ENCODE measurements around the gene CHST14. TPM values are rescaled to one million over a fixed set of nuclear protein-coding genes. Genes with fewer than 3 reads are reported as not detected.

Gene CHST14
- polyA plus RNA-seq, 1 of the 3 experiments (the other 2 are of a cell fraction): 43.2 TPM

GRCh38 chr15:40510201-40510600, 39.4 kb downstream of the CHST14 start:
- no peaks in the 10 kb centered on the region for H3K9me3 ChIP-seq
- no peaks in the 10 kb centered on the region for H3F3A ChIP-seq (replicated peaks; ENCODE audit: insufficient read depth)
- no peak overlapping the region for H3K27ac ChIP-seq (ENCODE audit: low read depth in 2 of 2, low read length in 1 of 2)
- CTCF ChIA-PET: interaction anchor here (0.7 to 3.8 kb wide), 3 partner anchors 9 to 165 kb away, joined by 3 to 23 read pairs (median 5); no protein-coding TSS in a partner anchor
- no peak overlapping the region for H3K9ac ChIP-seq
- POLR2A ChIA-PET: no interaction called here
- no peak overlapping the region for H3K4me3 ChIP-seq (ENCODE audit: low read depth in 2 of 2, low read length in 1 of 2)
- no peaks in the 10 kb centered on the region for H3K79me2 ChIP-seq (ENCODE audit: insufficient read depth)
- no peak for DNase-seq
- no peaks in the 10 kb centered on the region for H3K36me3 ChIP-seq (replicated peaks in 1 of 2; ENCODE audit: control insufficient read depth in 1 of 2, insufficient read depth in 2 of 2, low read length in 1 of 2)
- 84% methylated on average over 2 of the region's 2 CpGs for WGBS (ENCODE audit: low lambda C conversion rate)
- H3K4me1 ChIP-seq (ENCODE audit: control insufficient read depth in 1 of 2, insufficient read depth in 2 of 2, low read depth in 1 of 2, low read length in 1 of 2): no peaks in the 10 kb centered on the region; a peak in 1 of 4 replicates
- no peaks in the 10 kb centered on the region for H4K20me1 ChIP-seq (ENCODE audit: insufficient read depth)
- no peaks in the 10 kb centered on the region for H3K27me3 ChIP-seq (ENCODE audit: insufficient read depth)
- TF ChIP-seq POLR2AphosphoS5 (IDR thresholded peaks at IDR 0.05; ENCODE audit: low read depth, low read length) (no peak), SIN3A (IDR thresholded peaks at IDR 0.05; ENCODE audit: borderline replicate concordance, low read depth, low read length) (no peak), TCF12 (IDR thresholded peaks at IDR 0.05) (no peak), RFX5 (IDR thresholded peaks at IDR 0.05; ENCODE audit: low read length) (no peak), NFIC (IDR thresholded peaks at IDR 0.05; ENCODE audit: borderline replicate concordance) (no peak), CHD2 (IDR thresholded peaks at IDR 0.05; ENCODE audit: low read length, partially characterized antibody) (no peak)
- H3K9me2 ChIP-seq: no peaks in the 10 kb centered on the region
- H3K4me2 ChIP-seq: no peak overlapping the region
- H2AFZ ChIP-seq (ENCODE audit: low read depth): no peak overlapping the region

- H3K27me3 ChIP-seq (ENCODE audit: insufficient read depth): no peaks in the 10 kb centered on the region
- no peaks in the 10 kb centered on the region for H3K9me2 ChIP-seq
- no peaks in the 10 kb centered on the region for H3K36me3 ChIP-seq (replicated peaks in 1 of 2; ENCODE audit: control insufficient read depth in 1 of 2, insufficient read depth in 2 of 2, low read length in 1 of 2)
- no peaks in the 10 kb centered on the region for H3F3A ChIP-seq (replicated peaks; ENCODE audit: insufficient read depth)
- H3K4me2 ChIP-seq: no peak overlapping the region
- H3K4me1 ChIP-seq (ENCODE audit: control insufficient read depth in 1 of 2, insufficient read depth in 2 of 2, low read depth in 1 of 2, low read length in 1 of 2): no peaks in the 10 kb centered on the region; a peak in 1 of 4 replicates
- no peak overlapping the region for H2AFZ ChIP-seq (ENCODE audit: low read depth)
- no peak for DNase-seq
- CTCF ChIA-PET: interaction anchor here (1.5 kb wide), 1 partner anchor 11 kb away, joined by 3 read pairs; no protein-coding TSS in a partner anchor
- H3K79me2 ChIP-seq (ENCODE audit: insufficient read depth): no peaks in the 10 kb centered on the region
- WGBS (ENCODE audit: low lambda C conversion rate): 94% methylated on average over 19 of the region's 22 CpGs
- no peaks in the 10 kb centered on the region for H3K9me3 ChIP-seq
- H3K4me3 ChIP-seq (ENCODE audit: low read depth in 2 of 2, low read length in 1 of 2): no peak overlapping the region
- POLR2A ChIA-PET: no interaction called here
- no peak overlapping the region for H3K27ac ChIP-seq (ENCODE audit: low read depth in 2 of 2, low read length in 1 of 2)
- TF ChIP-seq GATA2 (CRISPR knock-in tag; IDR thresholded peaks at IDR 0.05): no peak
- TF ChIP-seq TEAD4 (IDR thresholded peaks at IDR 0.05; ENCODE audit: borderline replicate concordance, insufficient read depth): no peak
- no peak for TF ChIP-seq SIN3A (IDR thresholded peaks at IDR 0.05; ENCODE audit: borderline replicate concordance, low read depth, low read length)
- TF ChIP-seq PBX3 (IDR thresholded peaks at IDR 0.05): no peak
- no peak for TF ChIP-seq EZH2phosphoT487 (IDR thresholded peaks at IDR 0.05; ENCODE audit: borderline replicate concordance, low read depth)
- no peak for TF ChIP-seq FOXM1 (IDR thresholded peaks at IDR 0.05; ENCODE audit: low read depth)
- no peak for TF ChIP-seq USF1 (IDR thresholded peaks at IDR 0.05; ENCODE audit: borderline replicate concordance, low read depth)
- no peak for TF ChIP-seq TAF1 (IDR thresholded peaks at IDR 0.05; ENCODE audit: borderline replicate concordance, low read depth, low read length)
- TF ChIP-seq FOSL2 (IDR thresholded peaks at IDR 0.05; ENCODE audit: borderline replicate concordance, low read depth): no peak
- no peak for TF ChIP-seq CHD2 (IDR thresholded peaks at IDR 0.05; ENCODE audit: low read length, partially characterized antibody)
- no peaks in the 10 kb centered on the region for H4K20me1 ChIP-seq (ENCODE audit: insufficient read depth)
- H3K9ac ChIP-seq: no peak overlapping the region
Measured at GRCh38 chr15:40511093-40511471, 40.3 kb downstream of the CHST14 start.

Data from SK-N-SH (cell line).